ENCODE results near the gene GABBR2. TPM values are rescaled to one million over a fixed set of nuclear protein-coding genes. Genes with fewer than 3 reads are reported as not detected.

The GABBR2 gene
- total RNA-seq, 1 experiment from 2014 or later: 0.33 TPM

- H3K27ac Mint-ChIP-seq (ENCODE audit: unreplicated experiment): no peak overlapping the region
- no peak for DNase-seq
- BruUV-seq (replicated peaks): no TSS peak
- peaks cover 23% of the 10 kb centered on the region for H3K27me3 Mint-ChIP-seq (ENCODE audit: unreplicated experiment)
- CTCF ChIA-PET: no interaction called here
- intact Hi-C loops (cut with micrococcal nuclease; ENCODE audit: unreplicated experiment): no loop called here
- H3K36me3 Mint-ChIP-seq (ENCODE audit: insufficient read depth, unreplicated experiment): no peaks in the 10 kb centered on the region
- H3K4me3 Mint-ChIP-seq (ENCODE audit: low read depth, unreplicated experiment): no peak overlapping the region
- H3K4me1 Mint-ChIP-seq (ENCODE audit: low read depth, unreplicated experiment): no peaks in the 10 kb centered on the region
- peaks cover 6% of the 10 kb centered on the region for H3K9me3 Mint-ChIP-seq (ENCODE audit: low read depth, unreplicated experiment)
- no peak for TF ChIP-seq CTCF (IDR thresholded peaks at IDR 0.05; ENCODE audit: unreplicated experiment)
Measured at GRCh38 chr9:98460704-98461103, 248.0 kb downstream of the GABBR2 start.

GRCh38 chr9:98457726-98458370 is 250.9 kb downstream of the GABBR2 start:
- intact Hi-C loops (cut with micrococcal nuclease; ENCODE audit: unreplicated experiment): no loop called here
- peaks cover 3% of the 10 kb centered on the region for H3K9me3 Mint-ChIP-seq (ENCODE audit: low read depth, unreplicated experiment)
- CTCF ChIA-PET: interaction anchor here (0.6 kb wide), 1 partner anchor 109 kb away, joined by 4 read pairs; no protein-coding TSS in a partner anchor
- no peaks in the 10 kb centered on the region for H3K36me3 Mint-ChIP-seq (ENCODE audit: insufficient read depth, unreplicated experiment)
- H3K4me1 Mint-ChIP-seq (ENCODE audit: low read depth, unreplicated experiment): no peaks in the 10 kb centered on the region
- peaks cover 31% of the 10 kb centered on the region for H3K27me3 Mint-ChIP-seq (ENCODE audit: unreplicated experiment)
- no peak for TF ChIP-seq CTCF (IDR thresholded peaks at IDR 0.05; ENCODE audit: unreplicated experiment)
- no peak for DNase-seq
- no peak overlapping the region for H3K27ac Mint-ChIP-seq (ENCODE audit: unreplicated experiment)
- no TSS peak for BruUV-seq (replicated peaks)
- no peak overlapping the region for H3K4me3 Mint-ChIP-seq (ENCODE audit: low read depth, unreplicated experiment)

- no peaks in the 10 kb centered on the region for H3K4me1 Mint-ChIP-seq (ENCODE audit: low read depth, unreplicated experiment)
- DNase-seq: no peak
- peaks cover 3% of the 10 kb centered on the region for H3K9me3 Mint-ChIP-seq (ENCODE audit: low read depth, unreplicated experiment)
- no peak overlapping the region for H3K4me3 Mint-ChIP-seq (ENCODE audit: low read depth, unreplicated experiment)
- no peak overlapping the region for H3K27ac Mint-ChIP-seq (ENCODE audit: unreplicated experiment)
- H3K36me3 Mint-ChIP-seq (ENCODE audit: insufficient read depth, unreplicated experiment): no peaks in the 10 kb centered on the region
- BruUV-seq (replicated peaks): no TSS peak
- intact Hi-C loops (cut with micrococcal nuclease; ENCODE audit: unreplicated experiment): no loop called here
- CTCF ChIA-PET: no interaction called here
- H3K27me3 Mint-ChIP-seq (ENCODE audit: unreplicated experiment): peaks cover 47% of the 10 kb centered on the region
- no peak for TF ChIP-seq CTCF (IDR thresholded peaks at IDR 0.05; ENCODE audit: unreplicated experiment)
Measured at GRCh38 chr9:98456156-98456613, 252.6 kb downstream of the GABBR2 start.

- Mint-ChIP-seq H3K4me3 (ENCODE audit: low read depth, unreplicated experiment) (no peak overlapping the region), H3K36me3 (ENCODE audit: insufficient read depth, unreplicated experiment) (no peaks in the 10 kb centered on the region), H3K27me3 (ENCODE audit: unreplicated experiment) (peaks cover 54% of the 10 kb centered on the region), H3K4me1 (ENCODE audit: low read depth, unreplicated experiment) (no peaks in the 10 kb centered on the region), H3K9me3 (ENCODE audit: low read depth, unreplicated experiment) (no peaks in the 10 kb centered on the region), H3K27ac (ENCODE audit: unreplicated experiment) (no peak overlapping the region)
- intact Hi-C loops (cut with micrococcal nuclease; ENCODE audit: unreplicated experiment): no loop called here
- BruUV-seq (replicated peaks): no TSS peak
- TF ChIP-seq CTCF (IDR thresholded peaks at IDR 0.05; ENCODE audit: unreplicated experiment): no peak
- DNase-seq: no peak
- CTCF ChIA-PET: no interaction called here
Measured at GRCh38 chr9:98455256-98456155, 253.2 kb downstream of the GABBR2 start.
